ENCODE data around the gene DUOXA1.
"Not testable (repeated sequence)": the region's sequence is repeated elsewhere in the genome, so short reads cannot be mapped to it uniquely, and the experiment has no call there.

Gene DUOXA1

DNA sequence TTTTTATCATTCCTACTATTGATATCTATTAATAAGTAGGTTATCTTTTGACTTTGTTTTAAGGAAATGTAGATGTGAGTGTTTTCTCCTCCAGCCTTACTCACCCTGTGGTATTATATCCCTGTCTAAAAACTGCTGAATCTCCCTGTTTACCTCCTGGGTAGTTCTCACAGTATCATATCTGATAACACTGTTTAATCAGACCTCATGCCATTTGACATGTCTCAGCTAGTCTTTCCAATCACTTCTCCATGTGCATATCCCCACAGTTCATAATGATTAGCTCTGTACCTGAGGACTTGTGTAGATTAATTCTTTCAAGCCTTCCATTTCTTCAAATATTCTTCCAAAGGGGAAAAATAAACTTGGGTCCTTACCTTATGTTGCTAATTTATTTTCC lies 46.5 kb downstream of the DUOXA1 start:
- TF ChIP-seq, protein P1, sequence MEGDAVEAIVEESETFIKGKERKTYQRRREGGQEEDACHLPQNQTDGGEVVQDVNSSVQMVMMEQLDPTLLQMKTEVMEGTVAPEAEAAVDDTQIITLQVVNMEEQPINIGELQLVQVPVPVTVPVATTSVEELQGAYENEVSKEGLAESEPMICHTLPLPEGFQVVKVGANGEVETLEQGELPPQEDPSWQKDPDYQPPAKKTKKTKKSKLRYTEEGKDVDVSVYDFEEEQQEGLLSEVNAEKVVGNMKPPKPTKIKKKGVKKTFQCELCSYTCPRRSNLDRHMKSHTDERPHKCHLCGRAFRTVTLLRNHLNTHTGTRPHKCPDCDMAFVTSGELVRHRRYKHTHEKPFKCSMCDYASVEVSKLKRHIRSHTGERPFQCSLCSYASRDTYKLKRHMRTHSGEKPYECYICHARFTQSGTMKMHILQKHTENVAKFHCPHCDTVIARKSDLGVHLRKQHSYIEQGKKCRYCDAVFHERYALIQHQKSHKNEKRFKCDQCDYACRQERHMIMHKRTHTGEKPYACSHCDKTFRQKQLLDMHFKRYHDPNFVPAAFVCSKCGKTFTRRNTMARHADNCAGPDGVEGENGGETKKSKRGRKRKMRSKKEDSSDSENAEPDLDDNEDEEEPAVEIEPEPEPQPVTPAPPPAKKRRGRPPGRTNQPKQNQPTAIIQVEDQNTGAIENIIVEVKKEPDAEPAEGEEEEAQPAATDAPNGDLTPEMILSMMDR (conservative IDR thresholded peaks at IDR 0.05): no peak

DNA sequence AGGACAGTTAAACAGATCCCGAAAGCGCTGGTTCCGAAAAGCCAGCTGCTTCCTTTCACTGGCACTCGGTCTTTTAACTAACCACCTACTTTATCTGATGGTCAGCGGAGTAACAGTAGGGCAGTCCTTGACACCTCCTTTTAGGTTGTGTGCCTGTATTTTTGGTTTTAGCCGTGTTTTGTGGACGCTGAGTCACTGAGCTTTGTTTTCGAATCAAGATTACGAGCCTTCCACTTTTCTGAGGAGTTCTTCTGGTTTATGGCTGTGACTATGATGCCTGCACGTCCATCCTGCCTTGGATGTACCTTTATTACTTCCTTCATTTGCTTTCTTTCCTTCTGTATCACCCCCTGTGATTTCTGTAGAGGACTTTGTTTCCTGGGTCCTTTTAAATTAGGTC lies 47.3 kb downstream of the DUOXA1 start:
- peak overlapping the region; percentile 86 for H3K27ac ChIP-seq

More for the DNA sequence above, 46.5 kb downstream of the DUOXA1 start:
- peak overlapping the region; percentile 86 for H3K27ac ChIP-seq

DNA sequence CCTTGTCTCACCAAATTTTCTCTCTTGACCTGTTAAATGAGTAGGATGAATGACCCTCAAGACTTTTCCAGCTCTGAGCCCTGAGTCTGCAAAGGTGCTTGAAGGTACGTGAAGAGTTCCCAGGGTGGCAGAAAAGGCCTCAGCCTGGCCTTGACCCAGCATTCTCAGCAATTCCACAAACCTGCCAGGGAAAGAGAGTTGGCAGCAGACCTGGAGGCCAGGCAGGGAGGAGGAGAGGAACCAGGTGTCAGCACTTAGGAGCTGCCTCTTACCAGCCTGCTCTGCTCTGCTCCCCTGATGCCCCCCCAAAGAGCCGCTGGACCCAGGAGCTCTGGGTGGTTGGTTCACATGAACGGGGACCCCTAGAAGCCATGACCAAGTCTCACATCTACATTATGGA lies 49.1 kb downstream of the DUOXA1 start:
- peak overlapping the region; percentile 8; the same call in 1 of the 2 replicates for H3K27ac ChIP-seq

DNA sequence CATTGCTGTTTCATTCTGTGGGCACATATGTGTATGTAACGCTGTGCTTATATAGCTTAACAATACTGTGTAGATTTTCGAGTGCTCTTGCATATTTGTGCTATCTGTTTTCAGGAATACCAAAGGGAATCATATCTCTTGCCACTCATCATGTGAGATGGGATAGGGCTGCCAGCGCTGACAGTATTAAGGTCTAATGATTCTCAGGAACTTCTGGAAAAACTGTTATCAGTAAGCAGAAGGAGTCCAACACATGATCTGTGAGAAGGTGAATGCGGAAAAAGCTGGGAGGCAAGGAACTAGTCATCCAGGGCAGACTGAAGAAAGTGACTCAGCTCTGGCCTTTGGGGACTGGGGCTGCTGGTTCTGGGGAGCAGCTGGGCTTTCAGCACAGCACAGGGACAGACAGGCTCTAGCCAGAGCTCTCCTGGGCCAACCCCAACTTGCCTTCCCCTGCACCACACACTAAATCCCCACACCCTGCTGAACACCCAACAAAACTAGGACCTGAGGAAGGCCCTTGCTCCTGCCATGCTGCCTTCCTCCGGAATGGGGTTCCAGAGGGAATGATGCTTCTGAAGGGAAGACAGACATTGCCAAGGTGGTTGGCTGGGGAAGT lies 49.9 kb downstream of the DUOXA1 start:
- peak overlapping the region; percentile 8; the same call in 1 of the 2 replicates for H3K27ac ChIP-seq

DNA sequence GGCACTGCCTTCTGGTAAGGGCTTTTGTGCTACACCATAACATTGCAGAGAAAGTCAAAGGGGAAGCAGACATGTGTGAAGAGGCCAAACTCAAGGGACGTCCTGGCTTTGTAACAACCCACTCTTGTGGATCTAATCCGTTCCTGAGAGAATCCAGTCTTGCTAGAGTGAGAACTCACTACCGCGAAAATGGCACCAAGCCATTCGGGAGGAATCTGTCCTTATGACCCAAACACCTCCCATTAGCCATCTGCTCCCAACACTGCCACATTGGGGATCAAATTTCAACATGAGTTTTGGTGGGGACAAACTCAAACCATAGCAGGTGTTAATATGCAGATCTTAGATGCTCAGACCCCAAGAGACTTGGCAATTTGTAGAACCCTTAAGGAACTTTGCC lies 50.5 kb downstream of the DUOXA1 start:
- H3K27ac ChIP-seq: not testable (repeated sequence)

DNA sequence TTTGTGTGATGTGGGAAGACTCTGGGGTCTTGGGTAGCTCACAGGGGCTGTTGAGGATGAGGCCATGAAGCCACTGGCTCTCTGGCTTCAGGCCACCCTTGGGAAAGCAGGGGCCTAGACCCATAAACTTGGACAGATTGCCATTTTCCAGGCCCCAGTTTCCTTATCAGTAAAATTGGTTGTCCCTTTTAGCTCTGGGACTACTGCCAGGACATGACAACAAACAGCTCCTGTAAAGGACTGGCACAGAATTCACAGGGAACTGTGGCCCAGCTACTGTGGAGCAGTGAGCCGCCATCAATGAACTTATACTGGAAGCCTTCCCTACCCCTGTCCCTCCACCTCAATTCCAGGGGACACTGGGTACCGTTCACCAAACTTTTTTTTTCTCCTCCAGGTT lies 52.3 kb downstream of the DUOXA1 start:
- H3K27ac ChIP-seq: peak overlapping the region; percentile 23

DNA sequence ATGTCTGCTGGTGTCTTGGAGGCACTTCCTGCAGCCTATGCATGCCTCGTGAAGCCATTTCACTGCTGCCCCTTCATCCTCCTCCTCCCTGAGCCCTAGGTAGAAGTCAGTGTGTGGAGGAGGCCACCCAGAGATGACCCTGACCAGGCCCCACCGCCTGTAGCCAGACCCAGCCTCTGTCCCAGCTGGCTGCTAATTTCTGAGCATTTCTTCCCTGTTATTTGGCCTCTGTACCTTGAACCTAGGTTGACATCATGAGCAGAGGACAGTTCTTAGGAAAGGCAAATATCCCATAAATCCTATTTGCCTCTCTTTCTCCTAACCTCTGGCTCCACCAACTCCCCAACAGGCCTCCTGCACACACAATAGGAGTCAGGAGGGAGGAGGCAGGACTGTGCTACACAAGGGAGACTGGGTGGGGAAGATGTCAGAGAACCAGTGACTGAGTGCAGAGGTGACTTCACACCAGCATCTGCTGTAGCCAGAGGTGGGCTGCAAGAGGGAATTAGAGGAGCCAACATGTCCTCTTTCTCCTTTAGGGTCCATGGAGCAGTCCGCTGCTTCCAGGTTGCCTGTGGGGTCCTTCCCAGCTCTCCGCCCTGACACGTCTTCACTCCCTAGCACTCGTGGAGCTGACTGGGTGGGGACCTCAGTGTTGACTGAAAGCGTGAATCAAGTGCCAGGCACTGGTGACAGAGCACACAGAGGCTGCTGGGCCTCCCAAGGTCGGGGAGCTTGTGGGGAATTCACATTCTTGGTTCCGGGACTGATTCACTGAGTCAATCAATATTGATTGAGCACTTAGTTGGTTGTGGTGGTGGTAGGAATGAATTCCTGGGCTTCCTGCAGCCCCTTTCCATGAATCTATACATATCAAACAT lies 54.0 kb downstream of the DUOXA1 start:
- not testable (repeated sequence) for H3K27ac ChIP-seq

DNA sequence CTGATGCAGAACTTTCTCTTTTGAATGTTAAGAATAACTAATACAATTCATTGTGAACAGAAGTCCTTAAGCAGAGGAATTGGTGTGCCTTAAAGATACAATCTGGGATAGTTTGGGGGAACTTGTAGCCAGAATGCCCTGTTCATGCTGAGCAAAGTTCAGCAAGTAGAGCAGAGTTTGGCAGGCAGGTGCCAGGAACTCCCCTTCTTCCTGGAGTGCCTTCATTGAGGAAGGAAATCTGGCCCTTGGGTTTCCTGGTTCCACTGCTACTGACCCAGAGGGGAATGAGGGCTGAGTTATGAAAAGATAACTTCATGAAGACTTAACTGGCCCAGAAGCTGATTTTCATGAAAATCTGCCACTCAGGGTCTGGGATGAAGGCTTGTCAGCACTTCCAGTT lies 56.1 kb downstream of the DUOXA1 start:
- not testable (repeated sequence) for H3K27ac ChIP-seq

DNA sequence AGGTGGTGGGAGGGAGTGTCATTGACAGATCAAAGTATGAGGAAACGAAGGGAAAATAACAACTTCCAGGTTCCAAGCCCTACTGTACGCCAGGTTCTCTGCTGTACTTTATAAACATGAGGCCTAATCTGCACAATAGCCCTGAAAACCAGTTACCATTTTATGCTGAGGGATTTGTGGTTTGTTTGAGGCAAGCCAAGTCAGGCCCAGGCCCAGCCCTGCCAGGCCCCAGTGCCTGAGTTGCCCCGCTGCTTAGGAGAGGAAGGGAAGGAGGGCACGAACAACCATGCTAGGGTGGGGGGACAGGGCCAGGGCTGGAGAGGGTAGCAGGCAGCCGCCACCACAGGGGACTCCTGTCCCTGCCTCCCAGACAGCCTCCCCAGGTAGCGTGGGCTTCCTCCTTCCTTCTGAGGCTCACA lies 59.7 kb downstream of the DUOXA1 start:
- H3K27ac ChIP-seq: not testable (repeated sequence)

Measured in C4-2B (cell line).